MM.1S (cell line): ENCODE data around the gene LTB4R.

Experiments used
- DNase-seq: peaks from one replicate; pipeline ENCODE4 v3.0.0-alpha.2; 2015
- H2AFZ ChIP-seq: fragments of 300-600 bp; sonication (generic); 2 replicates; pipeline ENCODE4 v1.6.0; 2016; ENCODE audit warnings: antibody characterized with exemption, low read length
- H3F3A ChIP-seq: fragments of 300-600 bp; sonication (generic); 2 replicates; pipeline ENCODE4 v1.6.1; 2016; ENCODE audit warnings: mild to moderate bottlenecking, antibody characterized with exemption, low read length, moderate library complexity, mixed read lengths; ENCODE audit not compliant: insufficient read depth
- H3K27ac ChIP-seq: fragments of 300-600 bp; sonication (generic); 2 replicates; pipeline ENCODE4 v1.5.1; 2016; ENCODE audit warnings: mild to moderate bottlenecking, low read length
- H3K27me3 ChIP-seq: fragments of 300-600 bp; sonication (generic); replicated peaks from 2 replicates; pipeline ENCODE4 v1.6.0; 2016; ENCODE audit warnings: low read length; ENCODE audit not compliant: insufficient read depth
- H3K36me3 ChIP-seq: fragments of 300-600 bp; sonication (generic); replicated peaks from 2 replicates; pipeline ENCODE4 v1.6.1; 2016; ENCODE audit warnings: mild to moderate bottlenecking, low read length, mixed read lengths; ENCODE audit not compliant: insufficient read depth
- H3K4me1 ChIP-seq: fragments of 300-600 bp; sonication (generic); 2 replicates; pipeline ENCODE4 v1.6.1; 2016; ENCODE audit warnings: low read length, mixed read lengths
- H3K4me2 ChIP-seq: fragments of 300-600 bp; sonication (generic); 2 replicates; pipeline ENCODE4 v1.6.0; 2016; ENCODE audit warnings: low read depth, low read length
- H3K4me3 ChIP-seq: fragments of 300-600 bp; sonication (generic); 2 replicates; pipeline ENCODE4 v1.5.1; 2016; ENCODE audit warnings: low read length, mixed read lengths
- H3K79me2 ChIP-seq: fragments of 300-600 bp; sonication (generic); 2 replicates; pipeline ENCODE4 v1.6.1; 2016; ENCODE audit warnings: mixed run types, low read length, mixed read lengths
- H3K9ac ChIP-seq: fragments of 300-600 bp; sonication (generic); 2 replicates; pipeline ENCODE4 v1.6.1; 2016; ENCODE audit warnings: low read length, mixed read lengths
- H3K9me2 ChIP-seq: fragments of 300-600 bp; sonication (generic); replicated peaks from 2 replicates; pipeline ENCODE4 v1.6.1; 2016; ENCODE audit warnings: mild to moderate bottlenecking, low read length, mixed read lengths; ENCODE audit not compliant: insufficient read depth
- H3K9me3 ChIP-seq: fragments of 300-600 bp; sonication (generic); replicated peaks from 2 replicates; pipeline ENCODE4 v1.6.1; 2016; ENCODE audit warnings: mild to moderate bottlenecking, low read length, mixed read lengths; ENCODE audit not compliant: insufficient read depth
- H4K20me1 ChIP-seq: fragments of 300-600 bp; sonication (generic); 2 replicates; pipeline ENCODE4 v1.6.1; 2016; ENCODE audit warnings: mild to moderate bottlenecking, low read length, moderate library complexity, mixed read lengths; ENCODE audit not compliant: insufficient read depth
- CTCF ChIP-seq: fragments of 300-600 bp; sonication (generic); IDR thresholded peaks from 2 replicates; pipeline ENCODE4 v1.5.1; 2016; ENCODE audit warnings: antibody characterized with exemption, low read length, mixed read lengths
- EZH2 ChIP-seq: fragments of 300-600 bp; sonication (generic); optimal IDR thresholded peaks from 2 replicates; pipeline ENCODE3; 2017; ENCODE audit warnings: low read depth, mild to moderate bottlenecking, antibody characterized with exemption, low read length, mixed read lengths
- EZH2phosphoT487 ChIP-seq: fragments of 300-600 bp; sonication (generic); IDR thresholded peaks from 2 replicates; pipeline ENCODE4 v1.6.1; 2018; ENCODE audit warnings: antibody characterized with exemption, low read length

LTB4R gene

DNA sequence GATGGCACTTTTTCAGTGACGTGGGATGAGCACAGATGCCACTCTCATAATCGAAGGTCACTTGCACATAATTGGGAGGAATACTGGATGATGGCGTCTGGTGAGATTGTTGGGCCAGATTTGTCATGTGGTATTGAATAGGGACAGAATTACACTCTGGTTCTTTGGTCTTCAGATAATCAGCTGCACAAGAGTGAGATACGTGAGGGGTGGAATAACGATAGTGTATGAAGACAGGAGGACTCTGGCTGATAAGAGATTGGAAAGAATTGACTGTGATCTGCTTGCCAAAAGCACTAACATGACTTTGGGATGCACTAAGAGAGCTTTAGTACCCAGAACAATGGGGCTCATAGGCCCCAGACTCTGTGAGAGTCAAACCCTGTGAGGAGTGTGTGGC, 32.9 kb upstream of the LTB4R start:
- Histone ChIP-seq H2AFZ (no peak overlapping the region), H3K4me1 (peaks cover 15% of the 10 kb centered on the region), H3K9me2 (no peaks in the 10 kb centered on the region), H3K27ac (no peak overlapping the region), H3K9ac (no peak overlapping the region), H4K20me1 (no peaks in the 10 kb centered on the region), H3F3A (0 out of 2 replicates have a peak, but pooled peaks cover 6% of the 10 kb centered on the region), H3K27me3 (no peaks in the 10 kb centered on the region), H3K36me3 (no peaks in the 10 kb centered on the region), H3K79me2 (no peaks in the 10 kb centered on the region), H3K9me3 (no peaks in the 10 kb centered on the region), H3K4me3 (no peak overlapping the region), H3K4me2 (no peak overlapping the region)
- no peak for TF ChIP-seq CTCF
- TF ChIP-seq EZH2phosphoT487, result no peak
- DNase-seq, result no peak

- Histone ChIP-seq H3K27ac (no peak overlapping the region), H3K79me2 (no peaks in the 10 kb centered on the region), H3K9ac (no peak overlapping the region), H3F3A (no peaks in the 10 kb centered on the region), H2AFZ (0 out of 2 replicates have a peak overlapping the region, but pooled peaks have one; percentile 27), H3K36me3 (no peaks in the 10 kb centered on the region), H3K9me3 (no peaks in the 10 kb centered on the region), H3K4me1 (peaks cover 7% of the 10 kb centered on the region; the same call in 1 of the 2 replicates), H3K27me3 (no peaks in the 10 kb centered on the region), H3K4me2 (no peak overlapping the region), H3K4me3 (no peak overlapping the region), H3K9me2 (no peaks in the 10 kb centered on the region), H4K20me1 (no peaks in the 10 kb centered on the region)
- no peak for DNase-seq
- no peak for TF ChIP-seq EZH2
- TF ChIP-seq CTCF, result no peak; the same call in 1 of the 2 replicates
- TF ChIP-seq EZH2phosphoT487, result no peak
These were observed 31.8 kb upstream of the LTB4R start for GRCh38 chr14:24279301-24280186.

- TF ChIP-seq EZH2, result no peak
- Histone ChIP-seq H3F3A (no peaks in the 10 kb centered on the region), H3K9me3 (no peaks in the 10 kb centered on the region), H2AFZ (no peak overlapping the region), H3K79me2 (no peaks in the 10 kb centered on the region), H3K27me3 (no peaks in the 10 kb centered on the region), H3K4me1 (peaks cover 7% of the 10 kb centered on the region; the same call in 1 of the 2 replicates), H3K9me2 (no peaks in the 10 kb centered on the region), H3K4me3 (no peak overlapping the region), H3K36me3 (no peaks in the 10 kb centered on the region), H4K20me1 (no peaks in the 10 kb centered on the region), H3K9ac (no peak overlapping the region), H3K27ac (no peak overlapping the region), H3K4me2 (no peak overlapping the region)
- DNase-seq, result no peak
These were observed 30.4 kb upstream of the LTB4R start for GRCh38 chr14:24280797-24281460.

GRCh38 chr14:24281636-24282035, 29.7 kb upstream of the LTB4R start:
- H3K4me1 ChIP-seq, result peaks cover 7% of the 10 kb centered on the region; the same call in 1 of the 2 replicates
- no peak overlapping the region for H3K9ac ChIP-seq
- no peak overlapping the region for H3K4me2 ChIP-seq
- H3K27ac ChIP-seq, result no peak overlapping the region
- H2AFZ ChIP-seq, result no peak overlapping the region
- no peaks in the 10 kb centered on the region for H3K79me2 ChIP-seq
- H4K20me1 ChIP-seq, result no peaks in the 10 kb centered on the region
- H3K9me3 ChIP-seq, result no peaks in the 10 kb centered on the region
- no peaks in the 10 kb centered on the region for H3K36me3 ChIP-seq
- H3F3A ChIP-seq, result no peaks in the 10 kb centered on the region
- H3K9me2 ChIP-seq, result no peaks in the 10 kb centered on the region
- no peak for DNase-seq
- no peaks in the 10 kb centered on the region for H3K27me3 ChIP-seq
- TF ChIP-seq EZH2phosphoT487 (no peak), EZH2 (no peak), CTCF (no peak)
- no peak overlapping the region for H3K4me3 ChIP-seq
